Fibroblast of villous mesenchyme (primary cell): ENCODE measurements around the gene LPIN3. TPM values are rescaled to one million over a fixed set of nuclear protein-coding genes. Genes with fewer than 3 reads are reported as not detected.
A peak's percentile ranks its signal among the peaks of the same experiment; 100 is the strongest.

Experiments
- DNase-seq: peaks from one replicate; pipeline ENCODE4 v3.0.0-alpha.2; 2010; ENCODE audit warnings: low read depth
- H3K4me3 ChIP-seq: 2 replicates; pipeline ENCODE4 v1.5.1; 2011; ENCODE audit warnings: low read depth, mild to moderate bottlenecking, low read length
- total RNA-seq: library from RNA; depleted of rRNA; stranded (reverse); fragments of >200 nt; gene quantifications from 2 replicates; pipeline ENCODE4 v1.2.3, GENCODE V29; 2012
- TF ChIP-seq, protein P1 (sequence below): IDR thresholded peaks from 2 replicates; pipeline ENCODE4 v1.5.1; 2012; ENCODE audit warnings: low read depth, mild to moderate bottlenecking, low read length; ENCODE audit not compliant: insufficient read depth

Gene LPIN3
- total RNA-seq, 1 donor, result 5.6 TPM

DNA sequence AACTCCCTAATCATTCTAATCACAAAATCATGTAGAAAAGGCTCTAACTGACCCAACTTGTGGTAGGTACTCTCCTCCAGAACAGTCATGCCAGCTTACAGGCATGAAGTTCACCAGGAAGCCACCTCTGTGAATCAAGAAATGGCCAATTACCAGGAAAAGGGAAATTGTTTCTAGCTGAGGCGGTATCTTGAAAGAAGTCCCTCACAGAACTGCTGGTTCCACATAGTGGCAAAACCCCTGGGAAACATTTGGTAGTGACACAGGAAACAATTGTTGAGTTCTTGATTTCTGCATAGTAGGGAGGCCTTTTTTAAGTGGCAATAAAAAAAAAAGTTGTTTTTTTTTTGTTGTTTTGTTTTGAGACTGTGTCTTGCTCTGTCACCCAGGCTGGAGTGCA, 19.6 kb upstream of the LPIN3 start:
- TF ChIP-seq, protein P1, sequence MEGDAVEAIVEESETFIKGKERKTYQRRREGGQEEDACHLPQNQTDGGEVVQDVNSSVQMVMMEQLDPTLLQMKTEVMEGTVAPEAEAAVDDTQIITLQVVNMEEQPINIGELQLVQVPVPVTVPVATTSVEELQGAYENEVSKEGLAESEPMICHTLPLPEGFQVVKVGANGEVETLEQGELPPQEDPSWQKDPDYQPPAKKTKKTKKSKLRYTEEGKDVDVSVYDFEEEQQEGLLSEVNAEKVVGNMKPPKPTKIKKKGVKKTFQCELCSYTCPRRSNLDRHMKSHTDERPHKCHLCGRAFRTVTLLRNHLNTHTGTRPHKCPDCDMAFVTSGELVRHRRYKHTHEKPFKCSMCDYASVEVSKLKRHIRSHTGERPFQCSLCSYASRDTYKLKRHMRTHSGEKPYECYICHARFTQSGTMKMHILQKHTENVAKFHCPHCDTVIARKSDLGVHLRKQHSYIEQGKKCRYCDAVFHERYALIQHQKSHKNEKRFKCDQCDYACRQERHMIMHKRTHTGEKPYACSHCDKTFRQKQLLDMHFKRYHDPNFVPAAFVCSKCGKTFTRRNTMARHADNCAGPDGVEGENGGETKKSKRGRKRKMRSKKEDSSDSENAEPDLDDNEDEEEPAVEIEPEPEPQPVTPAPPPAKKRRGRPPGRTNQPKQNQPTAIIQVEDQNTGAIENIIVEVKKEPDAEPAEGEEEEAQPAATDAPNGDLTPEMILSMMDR, result no peak
- no peak overlapping the region for H3K4me3 ChIP-seq
- DNase-seq, result no peak

DNA sequence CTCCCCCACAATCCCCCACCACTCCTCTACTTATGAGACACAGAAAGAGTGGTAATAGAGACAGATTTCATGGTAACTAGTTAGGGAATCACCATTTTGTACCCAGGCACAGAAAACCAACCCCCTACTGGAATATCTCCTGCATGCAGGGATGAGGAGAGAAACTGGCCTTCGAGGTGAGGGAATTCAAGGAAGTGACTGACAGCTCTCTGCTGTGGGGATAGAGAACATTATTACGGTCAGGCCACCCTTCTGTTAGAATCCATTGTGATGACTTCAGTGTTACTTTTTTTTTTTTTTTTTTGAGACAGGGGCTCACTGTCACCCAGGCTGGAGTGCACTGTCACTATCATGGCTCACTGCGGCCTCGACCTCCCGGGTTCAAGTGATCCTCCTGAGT, 13.4 kb upstream of the LPIN3 start:
- TF ChIP-seq, protein P1, result no peak
- no peak for DNase-seq

DNA sequence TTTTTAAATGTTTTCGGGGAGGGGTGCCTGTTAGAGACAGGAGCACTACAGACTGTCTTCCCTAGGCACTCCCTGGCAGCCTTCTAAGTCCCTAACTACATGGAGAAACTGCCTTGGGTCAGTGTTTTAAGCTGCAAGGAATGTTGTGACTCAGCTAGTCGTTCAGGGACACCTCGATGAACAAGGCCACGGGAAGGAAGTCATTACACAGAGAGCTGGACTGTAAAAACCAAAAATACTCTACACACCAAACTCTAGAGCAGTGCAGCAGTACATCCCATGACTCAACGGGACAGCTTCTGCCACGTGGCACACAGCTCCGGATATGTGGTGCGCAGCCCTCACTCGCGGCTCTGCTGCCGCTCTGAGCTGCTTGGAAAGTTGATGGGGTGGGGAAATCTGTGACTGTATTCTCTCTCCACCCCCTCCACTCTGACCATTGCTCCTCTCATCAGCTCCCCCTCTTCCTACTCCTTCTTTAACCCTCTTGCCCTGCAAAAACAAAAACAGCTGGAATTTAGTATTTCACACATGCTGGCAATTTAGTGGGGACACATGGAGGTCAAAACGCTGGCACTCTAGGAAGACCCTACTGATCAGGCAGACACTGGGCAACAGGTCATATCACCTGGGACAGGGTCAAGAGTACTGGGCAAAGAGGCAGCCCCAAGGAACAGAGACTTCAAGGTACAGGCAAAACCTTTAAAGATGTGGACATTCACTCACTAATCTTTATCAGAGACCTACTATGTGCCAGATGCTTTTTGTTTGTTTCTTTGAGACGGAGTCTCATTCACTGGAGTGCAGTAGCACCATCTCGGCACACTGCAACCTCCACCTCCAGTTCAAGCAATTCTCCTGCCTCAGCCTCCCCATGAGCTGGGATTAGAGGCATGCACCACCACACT, 10.9 kb upstream of the LPIN3 start:
- no peak overlapping the region for H3K4me3 ChIP-seq

More for the DNA sequence above, 13.4 kb upstream of the LPIN3 start:
- no peak overlapping the region for H3K4me3 ChIP-seq

DNA sequence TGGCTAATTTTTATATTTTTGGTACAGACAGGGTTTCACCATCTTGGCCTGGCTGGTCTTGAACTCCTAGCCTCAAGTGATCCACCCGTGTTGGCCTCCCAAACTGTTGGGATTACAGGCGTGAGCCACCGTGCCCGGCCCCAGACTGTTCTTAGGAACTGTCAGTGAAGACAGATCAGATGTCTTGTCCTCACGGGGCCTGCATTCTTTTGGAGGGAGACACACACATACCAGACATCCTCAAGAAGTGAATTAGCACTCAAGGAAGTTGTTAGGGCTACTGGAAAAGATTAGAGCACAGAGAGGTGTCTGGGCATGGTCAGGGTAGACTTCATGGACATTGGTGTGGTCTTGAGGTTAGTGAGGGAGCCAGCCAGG, 10.3 kb upstream of the LPIN3 start:
- peak; percentile 48 for DNase-seq
- H3K4me3 ChIP-seq, result no peak overlapping the region
- TF ChIP-seq, protein P1, result no peak

More for the DNA sequence above, 10.9 kb upstream of the LPIN3 start:
- peak; percentile 97 for DNase-seq
- TF ChIP-seq, protein P1, result no peak

DNA sequence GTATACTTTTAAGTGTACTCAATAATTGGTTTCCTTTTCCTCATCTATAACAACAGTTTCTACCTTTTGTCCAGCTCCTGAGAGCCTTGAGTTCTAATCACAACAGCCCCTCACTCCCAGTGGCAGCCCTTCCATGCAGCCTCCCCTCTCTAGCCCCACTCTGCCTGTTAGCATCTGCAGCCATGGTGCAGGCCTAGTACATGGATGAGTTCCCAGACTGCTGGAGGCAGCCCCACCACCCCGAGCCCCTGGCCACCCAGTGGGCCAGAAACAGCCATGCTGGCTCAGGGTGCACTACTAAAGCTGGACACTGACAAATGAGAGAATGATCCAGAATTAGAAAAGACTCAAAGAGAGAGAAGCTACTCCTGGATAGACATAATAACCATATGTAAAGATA, 9.7 kb upstream of the LPIN3 start:
- no peak for DNase-seq
- no peak overlapping the region for H3K4me3 ChIP-seq
- TF ChIP-seq, protein P1, result no peak

DNA sequence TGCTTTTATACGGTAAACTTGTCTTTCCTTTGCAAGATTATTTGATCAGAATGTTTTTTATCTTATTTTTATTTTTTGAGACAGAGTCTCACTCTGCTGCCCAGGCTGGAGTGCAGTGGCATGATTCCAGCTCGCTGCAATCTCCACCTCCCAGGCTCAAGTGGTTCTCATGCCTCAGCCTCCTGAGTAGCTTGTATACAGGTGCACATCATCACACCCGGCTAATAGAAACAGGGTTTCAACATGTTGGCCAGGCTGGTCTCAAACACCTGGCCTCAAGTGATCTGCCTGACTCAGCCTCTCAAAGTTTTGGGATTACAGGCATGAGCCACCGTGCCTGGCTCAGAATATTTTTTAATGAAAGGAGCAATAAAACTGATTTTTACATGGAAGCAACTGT, 8.9 kb upstream of the LPIN3 start:
- no peak for DNase-seq
- TF ChIP-seq, protein P1, result no peak
- H3K4me3 ChIP-seq, result no peak overlapping the region

- DNase-seq, result no peak
- H3K4me3 ChIP-seq, result no peak overlapping the region
- TF ChIP-seq, protein P1, result no peak
These were observed 6.6 kb upstream of the LPIN3 start for GRCh38 chr20:41334036-41334435.
